Heart right ventricle (tissue), 16 donors: ENCODE measurements around the gene OCIAD2. TPM values are rescaled to one million over a fixed set of nuclear protein-coding genes. Genes with fewer than 3 reads are reported as not detected.
"Not testable (repeated sequence)": the region's sequence is repeated elsewhere in the genome, so short reads cannot be mapped to it uniquely, and the experiment has no call there.

ENCODE experiments used
- ATAC-seq, 8 donors: fragments of 200-7000 bp; cut with Tn5 transposase; one replicate each; pipeline ENCODE4 v1.9.1; 2020; ENCODE audit warnings: mild to moderate bottlenecking in 8 of 8, moderate library complexity in 8 of 8, moderate number of reproducible peaks in 1 of 8
- DNase-seq, 2 donors: peaks; one replicate each; pipeline ENCODE4 v3.0.0-alpha.2; 2020
- H3K27ac ChIP-seq, 10 donors: fragments of 200-600 bp; sonication (generic) in 2 of 10; one replicate each; pipeline versions ENCODE4 v1.5.0 to v1.8.0; 2020 to 2022; ENCODE audit warnings: mild to moderate bottlenecking in 3 of 10
- H3K27me3 ChIP-seq, 7 donors: fragments of 200-600 bp; one replicate each; pipeline ENCODE4 v1.8.0; 2021 to 2022; ENCODE audit warnings: mild to moderate bottlenecking in 2 of 7
- H3K36me3 ChIP-seq, 9 donors: fragments of 200-600 bp; sonication (generic) in 1 of 9; one replicate each; pipeline versions ENCODE4 v1.5.0 to v1.8.0; 2020 to 2022; ENCODE audit warnings: mild to moderate bottlenecking in 2 of 9
- H3K4me1 ChIP-seq, 9 donors: fragments of 200-600 bp; sonication (generic) in 1 of 9; one replicate each; pipeline versions ENCODE4 v1.5.0 to v1.8.0; 2020 to 2022; ENCODE audit warnings: mild to moderate bottlenecking in 4 of 9
- H3K4me3 ChIP-seq, 10 donors: fragments of 200-600 bp; sonication (generic) in 2 of 10; one replicate each; pipeline versions ENCODE4 v1.5.0 to v1.8.0; 2020 to 2022; ENCODE audit warnings: mild to moderate bottlenecking in 7 of 10, moderate library complexity in 2 of 10
- H3K9me3 ChIP-seq, 11 donors: fragments of 200-600 bp in 10 of 11; sonication (generic) in 2 of 11; one replicate each; pipeline versions ENCODE4 v1.5.0 to v1.8.0; 2013 to 2022; ENCODE audit warnings: mild to moderate bottlenecking in 2 of 11, control low read depth in 1 of 11, moderate library complexity in 1 of 11
- WGBS, 2 donors: extraction: QIAGEN DNeasy Blood & Tissue Kit; methylation state at CpG; one replicate each; pipeline ENCODE4 v1.1.7; 2013; ENCODE audit warnings: inconsistent platforms in 1 of 2; 5-methylcytosine and 5-hydroxymethylcytosine counted together
- intact Hi-C, 10 donors: fragments of 100-400 bp; cut with DNase I; formaldehyde crosslinking; loops; one replicate each; pipeline versions ENCODE4 v1.11.1 to v1.14.2; 2022
- polyA plus RNA-seq, 2 donors: library from polyadenylated mRNA; stranded (reverse); fragments of 200-250 nt; gene quantifications; one replicate each; pipeline ENCODE4 v1.2.3, GENCODE V29; 2013
- total RNA-seq, 10 donors: library from RNA; stranded (reverse); fragmentation: NEBNext Ultra II Directional in 3 of 10; extraction: Animal tissue kit (Norgen Biotek cat#: 25700) in 3 of 10; gene quantifications; one replicate each; pipeline versions ENCODE4 v1.2.1 to v1.2.4, GENCODE V29; 2021 to 2023
- TF ChIP-seq, protein P1 (sequence below), 9 donors: fragments of 200-600 bp; sonication (generic) in 2 of 9; IDR thresholded peaks; one replicate each; pipeline versions ENCODE4 v1.5.0 to v1.8.0; 2021 to 2022; ENCODE audit warnings: antibody characterized with exemption in 9 of 9, mild to moderate bottlenecking in 5 of 9, moderate library complexity in 1 of 9
- donor health status: Arrhythmogenic right ventricular cardiomyopathy.
- donor health status: ischemic (EF 13 %, LVEDD 7.1; RV severe dilation, severe dysfunction).
- donor health status: healthy with polysubstance abuse.
- donor health status: DM: no; HTN: yes; CAD: no.
- donor health status: DM: no; HTN: no; CAD: no.
- donor health status: ischemic (EF 25% LVEDD 6.9; RV normal size, moderate dysfunction).
- donor health status: ischemic (EF 25% LVEDD 5.7; RV mildly dilated, moderate dysfunction).
- donor health status: healthy.
- donor health status: DM: yes; HTN: yes; CAD: no.
- donor health status: Ischemic cardiomyopathy.
- donor health status: ischemic (EF 35%, LVEDD 5.7; RV mildly dilated, moderate dysfunction).
- donor health status: nonischemic (EF 11% LVEDD 7.7; RV severe dilation, severe dysfunction).
- donor health status: DM: yes; HTN: yes; CAD: no.
- donor health status: PGD.
- donor health status: ischemic (EF 29% LVEDD 5.4; RV normal size, mild dysfunction).
- donor health status: nonischemic (EF 23%, LVEDD 6.1; RV moderate dilation, normal function).

OCIAD2 gene
- total and polyA plus RNA-seq, 12 donors: 11.4 to 30.2 (median 15.0) TPM

DNA sequence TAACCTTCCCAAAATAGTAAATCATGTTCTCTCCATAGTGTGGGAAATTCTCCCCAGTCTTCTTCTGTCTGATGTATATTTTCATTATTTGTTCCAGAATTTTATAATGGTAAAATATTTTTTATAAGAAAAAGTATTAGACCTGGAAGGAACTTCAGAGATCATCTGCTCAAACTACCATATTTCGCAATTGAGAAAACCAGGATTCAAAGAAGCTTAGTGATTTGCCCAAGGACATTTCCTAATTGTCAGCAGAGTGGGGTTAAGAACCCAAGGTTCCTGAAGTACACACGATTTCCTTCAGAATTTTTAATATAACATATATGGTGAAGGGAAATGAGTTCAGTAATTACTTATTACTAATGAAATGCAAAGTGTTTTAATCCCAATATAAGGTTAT is 51.6 kb downstream of the OCIAD2 start:
- Histone ChIP-seq H3K36me3 (peaks cover 0 to 100% (median 47%) of the 10 kb centered on the region in 9 donors), H3K27me3 (no peaks in the 10 kb centered on the region), H3K4me1 (no peaks in the 10 kb centered on the region), H3K4me3 (no peak overlapping the region), H3K9me3 (no peaks in the 10 kb centered on the region), H3K27ac (no peak overlapping the region)
- 87 to 95% methylated on average over 2 of the region's 2 CpGs for WGBS, 2 donors
- ATAC-seq (no peak), DNase-seq (no peak)
- TF ChIP-seq, protein P1, sequence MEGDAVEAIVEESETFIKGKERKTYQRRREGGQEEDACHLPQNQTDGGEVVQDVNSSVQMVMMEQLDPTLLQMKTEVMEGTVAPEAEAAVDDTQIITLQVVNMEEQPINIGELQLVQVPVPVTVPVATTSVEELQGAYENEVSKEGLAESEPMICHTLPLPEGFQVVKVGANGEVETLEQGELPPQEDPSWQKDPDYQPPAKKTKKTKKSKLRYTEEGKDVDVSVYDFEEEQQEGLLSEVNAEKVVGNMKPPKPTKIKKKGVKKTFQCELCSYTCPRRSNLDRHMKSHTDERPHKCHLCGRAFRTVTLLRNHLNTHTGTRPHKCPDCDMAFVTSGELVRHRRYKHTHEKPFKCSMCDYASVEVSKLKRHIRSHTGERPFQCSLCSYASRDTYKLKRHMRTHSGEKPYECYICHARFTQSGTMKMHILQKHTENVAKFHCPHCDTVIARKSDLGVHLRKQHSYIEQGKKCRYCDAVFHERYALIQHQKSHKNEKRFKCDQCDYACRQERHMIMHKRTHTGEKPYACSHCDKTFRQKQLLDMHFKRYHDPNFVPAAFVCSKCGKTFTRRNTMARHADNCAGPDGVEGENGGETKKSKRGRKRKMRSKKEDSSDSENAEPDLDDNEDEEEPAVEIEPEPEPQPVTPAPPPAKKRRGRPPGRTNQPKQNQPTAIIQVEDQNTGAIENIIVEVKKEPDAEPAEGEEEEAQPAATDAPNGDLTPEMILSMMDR (IDR thresholded peaks at IDR 0.05): no peak
- intact Hi-C loops: loop anchor here in 1 of 10 donors (10.0 kb wide), 1 partner anchor 280 kb away; no protein-coding TSS in a partner anchor

DNA sequence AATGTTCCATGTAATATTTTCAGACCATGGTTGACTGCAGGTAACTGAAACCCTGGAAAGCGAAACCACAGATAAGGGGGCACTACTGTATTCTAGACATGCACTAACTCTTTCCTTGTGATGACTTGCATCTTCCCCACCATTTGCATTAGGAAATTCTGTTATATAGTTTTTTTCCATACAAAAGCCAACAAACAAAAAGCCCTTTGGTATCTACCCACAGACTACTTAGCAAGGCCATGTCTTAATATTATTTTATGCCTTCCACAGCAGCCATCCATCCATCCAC is 52.2 kb downstream of the OCIAD2 start:
- H3K27ac ChIP-seq: no peak overlapping the region
- DNase-seq (no peak), ATAC-seq (no peak)
- no peak overlapping the region for H3K4me3 ChIP-seq
- intact Hi-C loops: loop anchor here in 1 of 10 donors (10.0 kb wide), 1 partner anchor 280 kb away; no protein-coding TSS in a partner anchor
- no peaks in the 10 kb centered on the region for H3K4me1 ChIP-seq
- H3K27me3 ChIP-seq: no peaks in the 10 kb centered on the region
- WGBS, 2 donors: 95 to 100% methylated on average over 1 of the region's 1 CpG
- H3K9me3 ChIP-seq: no peaks in the 10 kb centered on the region
- TF ChIP-seq, protein P1 (IDR thresholded peaks at IDR 0.05): no peak
- peaks cover 0 to 100% (median 45%) of the 10 kb centered on the region in 9 donors for H3K36me3 ChIP-seq

DNA sequence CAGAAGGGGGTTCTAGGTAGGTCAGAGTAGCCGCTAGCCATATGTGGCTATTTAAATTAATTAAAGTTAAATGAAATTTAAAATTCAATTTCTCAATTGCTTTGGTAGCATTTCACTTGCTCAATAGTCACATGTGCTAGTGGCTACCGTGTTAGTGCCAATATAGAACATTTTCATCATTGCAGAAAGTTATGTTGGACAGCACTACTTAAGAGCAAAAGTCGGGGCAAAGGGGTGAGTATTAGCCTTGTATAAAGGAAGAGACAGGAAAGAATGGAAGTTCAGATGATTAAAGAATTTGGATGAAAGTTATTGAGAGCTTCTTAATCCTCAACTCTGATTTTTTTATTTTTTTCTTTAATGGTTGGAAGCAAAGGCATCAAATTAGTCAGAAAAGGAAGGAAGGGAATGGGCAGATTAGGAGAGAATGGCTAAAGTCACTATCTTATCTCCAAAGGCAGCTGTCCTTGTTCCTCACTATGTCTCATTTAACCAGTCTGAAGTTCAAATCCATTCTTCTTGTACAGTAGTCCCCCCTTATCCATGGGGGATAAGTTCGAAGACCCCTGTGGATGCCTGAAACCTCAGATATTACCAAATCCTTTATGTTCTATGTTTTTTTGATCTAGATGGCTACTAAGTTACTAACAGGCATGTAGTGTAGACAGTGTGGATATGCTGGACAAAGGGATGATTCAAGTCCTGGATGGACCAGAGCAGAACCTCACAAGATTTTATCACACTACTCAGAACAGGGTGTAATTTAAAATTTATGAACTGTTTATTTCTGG is 52.8 kb downstream of the OCIAD2 start:
- WGBS, 2 donors: 89 to 90% methylated on average over 4 of the region's 4 CpGs
- Histone ChIP-seq H3K27me3 (no peaks in the 10 kb centered on the region), H3K9me3 (peaks cover 0 to 2% (median 0%) of the 10 kb centered on the region in 11 donors), H3K4me1 (no peaks in the 10 kb centered on the region), H3K4me3 (no peak overlapping the region), H3K27ac (no peak overlapping the region), H3K36me3 (peaks cover 0 to 100% (median 45%) of the 10 kb centered on the region in 9 donors)
- intact Hi-C loops: loop anchor here in 1 of 10 donors (10.0 kb wide), 1 partner anchor 279 kb away; no protein-coding TSS in a partner anchor
- no peak for DNase-seq
- TF ChIP-seq, protein P1 (IDR thresholded peaks at IDR 0.05): no peak
- ATAC-seq: no peak

DNA sequence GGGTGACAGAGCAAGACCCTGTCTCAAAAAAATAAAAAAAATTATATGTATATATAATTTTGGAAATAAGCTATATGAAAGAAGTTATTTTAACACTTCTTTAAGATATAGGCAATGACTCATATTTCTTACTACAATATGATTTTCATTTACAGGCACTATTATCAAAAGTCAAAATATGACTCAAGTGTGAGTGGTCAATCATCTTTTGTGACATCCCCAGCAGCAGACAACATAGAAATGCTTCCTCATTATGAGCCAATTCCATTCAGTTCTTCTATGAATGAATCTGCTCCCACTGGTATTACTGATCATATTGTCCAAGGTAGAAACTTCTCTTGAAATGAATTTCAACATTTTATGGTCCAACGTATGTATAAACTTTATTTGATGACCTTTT is 54.9 kb downstream of the OCIAD2 start:
- H3K27me3 ChIP-seq: no peaks in the 10 kb centered on the region
- WGBS, 2 donors: 87 to 90% methylated on average over 1 of the region's 1 CpG
- TF ChIP-seq, protein P1 (IDR thresholded peaks at IDR 0.05): no peak
- no peak overlapping the region for H3K27ac ChIP-seq
- no peak overlapping the region for H3K4me3 ChIP-seq
- DNase-seq (no peak), ATAC-seq (no peak)
- H3K9me3 ChIP-seq: peaks cover 0 to 5% (median 0%) of the 10 kb centered on the region in 11 donors
- peaks cover 0 to 99% (median 28%) of the 10 kb centered on the region in 9 donors for H3K36me3 ChIP-seq
- no peaks in the 10 kb centered on the region for H3K4me1 ChIP-seq
- intact Hi-C loops: loop anchor here in 1 of 10 donors (10.0 kb wide), 1 partner anchor 277 kb away; no protein-coding TSS in a partner anchor

DNA sequence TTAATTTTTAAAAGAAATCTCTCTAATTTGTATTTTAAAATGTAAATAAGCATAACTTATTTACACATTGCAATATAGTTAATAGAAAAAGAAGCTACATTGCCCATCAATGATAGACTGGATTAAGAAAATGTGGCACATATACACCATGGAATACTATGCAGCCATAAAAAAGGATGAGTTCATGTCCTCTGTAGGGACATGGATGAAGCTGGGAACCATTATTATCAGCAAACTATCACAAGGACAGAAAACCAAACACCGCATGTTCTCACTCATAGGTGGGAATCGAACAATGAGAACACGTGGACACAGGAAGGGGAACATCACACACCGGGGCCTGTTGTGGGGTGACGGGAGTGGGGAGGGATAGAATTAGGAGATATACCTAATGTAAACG is 57.8 kb downstream of the OCIAD2 start:
- H3K36me3 ChIP-seq: peaks cover 0 to 100% (median 20%) of the 10 kb centered on the region in 9 donors
- H3K9me3 ChIP-seq: not testable (repeated sequence)

More for the DNA sequence above, 57.8 kb downstream of the OCIAD2 start:
- H3K4me3 ChIP-seq, H3K27me3 ChIP-seq, DNase-seq, intact Hi-C loops, H3K27ac ChIP-seq, ATAC-seq, H3K4me1 ChIP-seq: not testable (repeated sequence)
- WGBS, 2 donors: 98 to 99% methylated on average over 6 of the region's 6 CpGs
